Measurements from ENCODE around the gene PAPSS1.

PAPSS1 gene

DNA sequence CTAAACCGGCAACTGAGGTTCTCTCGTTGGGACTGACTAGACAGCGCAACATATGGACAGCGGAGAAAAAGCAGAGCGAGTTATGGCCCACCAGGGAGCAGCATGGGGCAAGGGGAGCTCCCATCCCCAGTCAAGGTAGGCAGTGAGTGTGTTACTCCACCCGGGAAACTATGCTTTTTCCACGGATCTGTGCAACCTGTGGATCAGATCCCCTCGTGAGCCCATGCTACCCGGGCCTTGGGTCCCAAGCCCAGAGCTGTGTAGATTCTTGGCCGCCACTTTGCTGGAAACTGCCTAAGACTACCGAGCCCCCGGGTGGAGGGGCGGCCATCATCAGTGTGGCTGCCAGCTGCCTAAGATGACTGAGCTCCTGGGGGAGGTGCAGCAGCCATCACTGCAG, 140.9 kb downstream of the PAPSS1 start:
- H4K20me1 ChIP-seq (ENCODE audit: control insufficient read depth, insufficient read depth, low read depth, low read length), result no peaks in the 10 kb centered on the region
- no peaks in the 10 kb centered on the region for H3K27me3 ChIP-seq (ENCODE audit: control insufficient read depth, low read length)
- H3K79me2 ChIP-seq (ENCODE audit: control insufficient read depth, low read length), result no peaks in the 10 kb centered on the region
- H3F3A ChIP-seq (ENCODE audit: control insufficient read depth, insufficient read depth), result no peaks in the 10 kb centered on the region
- no peaks in the 10 kb centered on the region for H3K36me3 ChIP-seq (ENCODE audit: control insufficient read depth, low read length)
- peaks cover 4% of the 10 kb centered on the region; the same call in 1 of the 2 replicates for H3K9me3 ChIP-seq (ENCODE audit: control insufficient read depth, insufficient read depth, low read length)
- no peak overlapping the region for H3K4me2 ChIP-seq (ENCODE audit: low read length)
- H3K9me2 ChIP-seq (replicated peaks; ENCODE audit: control insufficient read depth, low read length), result no peaks in the 10 kb centered on the region
- no peak overlapping the region for H3K27ac ChIP-seq (ENCODE audit: low read depth, low read length)
- H3K4me3 ChIP-seq (ENCODE audit: low read length), result no peak overlapping the region
- no peak for TF ChIP-seq EZH2phosphoT487 (IDR thresholded peaks at IDR 0.05; ENCODE audit: borderline replicate concordance, low read length)
- TF ChIP-seq, protein P1, sequence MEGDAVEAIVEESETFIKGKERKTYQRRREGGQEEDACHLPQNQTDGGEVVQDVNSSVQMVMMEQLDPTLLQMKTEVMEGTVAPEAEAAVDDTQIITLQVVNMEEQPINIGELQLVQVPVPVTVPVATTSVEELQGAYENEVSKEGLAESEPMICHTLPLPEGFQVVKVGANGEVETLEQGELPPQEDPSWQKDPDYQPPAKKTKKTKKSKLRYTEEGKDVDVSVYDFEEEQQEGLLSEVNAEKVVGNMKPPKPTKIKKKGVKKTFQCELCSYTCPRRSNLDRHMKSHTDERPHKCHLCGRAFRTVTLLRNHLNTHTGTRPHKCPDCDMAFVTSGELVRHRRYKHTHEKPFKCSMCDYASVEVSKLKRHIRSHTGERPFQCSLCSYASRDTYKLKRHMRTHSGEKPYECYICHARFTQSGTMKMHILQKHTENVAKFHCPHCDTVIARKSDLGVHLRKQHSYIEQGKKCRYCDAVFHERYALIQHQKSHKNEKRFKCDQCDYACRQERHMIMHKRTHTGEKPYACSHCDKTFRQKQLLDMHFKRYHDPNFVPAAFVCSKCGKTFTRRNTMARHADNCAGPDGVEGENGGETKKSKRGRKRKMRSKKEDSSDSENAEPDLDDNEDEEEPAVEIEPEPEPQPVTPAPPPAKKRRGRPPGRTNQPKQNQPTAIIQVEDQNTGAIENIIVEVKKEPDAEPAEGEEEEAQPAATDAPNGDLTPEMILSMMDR (IDR thresholded peaks at IDR 0.05; ENCODE audit: low read depth, low read length, poor library complexity, severe bottlenecking), result no peak
- peaks cover 14% of the 10 kb centered on the region for H3K4me1 ChIP-seq (ENCODE audit: control insufficient read depth, low read length)

DNA sequence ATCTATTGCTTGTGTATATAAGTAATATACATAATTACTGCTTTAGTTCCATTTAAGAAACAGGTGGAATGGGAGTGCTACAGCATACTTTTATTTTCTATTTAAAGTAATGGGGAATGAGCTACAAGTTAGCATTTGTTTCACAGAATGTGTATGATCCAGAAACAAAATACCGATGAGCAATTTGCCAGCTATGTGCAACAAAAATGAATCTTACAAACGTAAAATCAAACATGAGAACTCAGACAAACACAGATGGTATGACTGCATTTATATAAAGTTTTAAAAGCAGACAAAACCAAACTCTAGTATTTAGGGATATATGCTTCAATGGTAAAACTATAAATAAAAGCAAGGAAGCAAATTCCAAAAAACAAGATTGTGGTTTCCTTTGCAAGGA, 141.7 kb downstream of the PAPSS1 start:
- H3K9me3 ChIP-seq (ENCODE audit: control insufficient read depth, insufficient read depth, low read length), result peaks cover 4% of the 10 kb centered on the region; the same call in 1 of the 2 replicates
- no peak overlapping the region for H3K27ac ChIP-seq (ENCODE audit: low read depth, low read length)
- TF ChIP-seq, protein P1 (IDR thresholded peaks at IDR 0.05; ENCODE audit: low read depth, low read length, poor library complexity, severe bottlenecking), result no peak
- TF ChIP-seq EZH2phosphoT487 (IDR thresholded peaks at IDR 0.05; ENCODE audit: borderline replicate concordance, low read length), result no peak
- H3K4me3 ChIP-seq (ENCODE audit: low read length), result no peak overlapping the region
- no peak overlapping the region for H3K4me2 ChIP-seq (ENCODE audit: low read length)
- no peaks in the 10 kb centered on the region for H3F3A ChIP-seq (ENCODE audit: control insufficient read depth, insufficient read depth)
- H3K36me3 ChIP-seq (ENCODE audit: control insufficient read depth, low read length), result no peaks in the 10 kb centered on the region
- H3K79me2 ChIP-seq (ENCODE audit: control insufficient read depth, low read length), result no peaks in the 10 kb centered on the region
- no peaks in the 10 kb centered on the region for H3K27me3 ChIP-seq (ENCODE audit: control insufficient read depth, low read length)
- H3K4me1 ChIP-seq (ENCODE audit: control insufficient read depth, low read length), result peaks cover 14% of the 10 kb centered on the region
- H4K20me1 ChIP-seq (ENCODE audit: control insufficient read depth, insufficient read depth, low read depth, low read length), result no peaks in the 10 kb centered on the region
- no peaks in the 10 kb centered on the region for H3K9me2 ChIP-seq (replicated peaks; ENCODE audit: control insufficient read depth, low read length)

DNA sequence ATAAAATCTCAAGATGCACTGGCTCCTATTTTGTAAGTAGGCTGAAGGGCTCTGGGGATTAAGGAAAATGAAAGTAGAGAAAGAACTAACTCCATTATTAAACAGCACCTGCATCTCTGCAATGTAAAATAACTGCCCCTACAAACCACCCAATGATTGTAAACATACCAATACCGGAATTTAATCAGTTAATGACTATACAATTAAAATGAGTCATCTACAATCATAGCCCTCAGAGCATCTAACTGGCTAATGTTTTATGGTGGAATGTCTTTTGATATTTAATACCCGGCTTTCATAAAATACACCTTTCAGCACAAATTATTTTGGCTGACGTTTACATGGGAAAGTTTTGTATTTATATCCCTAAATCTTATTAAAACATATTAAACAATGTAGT, 142.3 kb downstream of the PAPSS1 start:
- Histone ChIP-seq H3K9me2 (replicated peaks; ENCODE audit: control insufficient read depth, low read length) (no peaks in the 10 kb centered on the region), H3K27ac (ENCODE audit: low read depth, low read length) (no peak overlapping the region), H3K4me2 (ENCODE audit: low read length) (no peak overlapping the region), H3K9me3 (ENCODE audit: control insufficient read depth, insufficient read depth, low read length) (peaks cover 4% of the 10 kb centered on the region; the same call in 1 of the 2 replicates), H3K4me3 (ENCODE audit: low read length) (no peak overlapping the region), H3K79me2 (ENCODE audit: control insufficient read depth, low read length) (no peaks in the 10 kb centered on the region), H3K36me3 (ENCODE audit: control insufficient read depth, low read length) (no peaks in the 10 kb centered on the region), H3F3A (ENCODE audit: control insufficient read depth, insufficient read depth) (no peaks in the 10 kb centered on the region), H3K4me1 (ENCODE audit: control insufficient read depth, low read length) (peaks cover 9% of the 10 kb centered on the region), H4K20me1 (ENCODE audit: control insufficient read depth, insufficient read depth, low read depth, low read length) (no peaks in the 10 kb centered on the region), H3K27me3 (ENCODE audit: control insufficient read depth, low read length) (no peaks in the 10 kb centered on the region)
- TF ChIP-seq EZH2phosphoT487 (IDR thresholded peaks at IDR 0.05; ENCODE audit: borderline replicate concordance, low read length), result no peak
- TF ChIP-seq, protein P1 (IDR thresholded peaks at IDR 0.05; ENCODE audit: low read depth, low read length, poor library complexity, severe bottlenecking), result no peak

All from DOHH2 (cell line).